Left renal pelvis (tissue), 4 donors: ENCODE results near the gene EPAS1. TPM values are rescaled to one million over a fixed set of nuclear protein-coding genes. Genes with fewer than 3 reads are reported as not detected.

Experiments used
- DNase-seq, 4 donors: peaks; one replicate each; pipeline ENCODE4 v3.0.0-alpha.2; 2013; ENCODE audit warnings: low read depth in 4 of 4, low spot score in 3 of 4
- polyA plus RNA-seq, 4 donors: library from polyadenylated mRNA; unstranded; fragments of 120-200 nt; gene quantifications; one replicate each; pipeline ENCODE4 v1.2.1, GENCODE V29; 2013; ENCODE audit not compliant: insufficient read length in 4 of 4

EPAS1 gene
- polyA plus RNA-seq, 4 donors: 23.0 to 58.5 (median 48.1) TPM

DNA sequence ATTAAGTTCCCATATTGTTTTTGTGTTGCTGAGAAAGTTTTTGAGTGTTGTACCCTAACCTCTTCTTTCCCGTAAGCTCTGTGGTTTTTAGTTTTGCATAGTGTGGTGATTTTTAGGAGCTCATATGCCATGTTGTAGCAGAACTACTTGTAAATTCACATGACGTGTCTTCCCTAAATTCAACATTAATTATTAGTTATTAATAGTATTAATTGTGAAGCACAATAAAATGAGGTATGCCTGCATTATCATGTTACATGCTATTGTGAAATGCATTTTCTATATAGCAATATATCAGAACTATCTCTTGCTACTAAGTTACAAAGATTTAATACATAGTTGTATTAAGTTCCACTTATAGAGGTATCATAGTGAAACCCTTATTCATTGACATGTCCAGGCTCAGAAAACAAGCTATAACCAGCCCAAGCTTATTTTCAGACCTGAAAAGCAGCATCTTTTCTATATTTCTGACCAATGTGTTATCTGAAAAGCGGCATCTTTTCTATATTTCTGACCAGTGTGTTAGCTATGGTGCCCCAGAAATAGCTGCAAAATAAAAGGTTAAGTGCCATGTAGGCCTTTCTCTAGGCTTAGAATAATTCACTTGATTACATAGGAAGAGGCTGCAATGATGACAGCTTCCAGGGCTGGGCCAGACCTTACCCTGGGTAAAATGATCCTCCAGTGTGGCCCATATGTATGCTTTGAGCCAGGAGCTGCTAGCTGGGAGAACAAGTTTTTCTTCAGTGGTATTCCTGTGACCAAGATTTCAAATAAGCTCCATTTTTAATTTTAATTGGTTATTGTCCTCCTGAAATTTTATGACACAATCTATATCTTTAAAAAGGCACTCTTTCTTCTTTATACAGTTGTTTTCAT lies 21.6 kb downstream of the EPAS1 start:
- no peak for DNase-seq

DNA sequence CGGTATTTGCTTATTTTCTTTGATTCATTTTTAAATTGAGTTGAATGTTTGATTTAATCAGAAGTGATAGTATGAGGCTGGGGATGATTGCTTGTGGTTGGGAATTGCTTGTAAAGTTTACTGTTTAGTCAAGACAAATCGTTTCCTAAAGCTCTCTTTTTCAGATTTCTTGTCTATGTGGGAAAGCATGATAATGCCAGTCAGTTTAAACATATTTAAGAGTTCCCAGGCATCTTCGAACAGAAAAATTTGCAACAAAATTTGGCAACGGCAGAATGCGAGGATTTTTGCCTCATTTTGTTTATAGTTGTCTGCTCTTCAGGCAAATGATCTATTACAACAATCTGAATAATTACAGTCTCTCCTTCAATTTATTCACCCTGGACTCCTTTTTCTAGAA lies 22.5 kb downstream of the EPAS1 start:
- no peak for DNase-seq

DNA sequence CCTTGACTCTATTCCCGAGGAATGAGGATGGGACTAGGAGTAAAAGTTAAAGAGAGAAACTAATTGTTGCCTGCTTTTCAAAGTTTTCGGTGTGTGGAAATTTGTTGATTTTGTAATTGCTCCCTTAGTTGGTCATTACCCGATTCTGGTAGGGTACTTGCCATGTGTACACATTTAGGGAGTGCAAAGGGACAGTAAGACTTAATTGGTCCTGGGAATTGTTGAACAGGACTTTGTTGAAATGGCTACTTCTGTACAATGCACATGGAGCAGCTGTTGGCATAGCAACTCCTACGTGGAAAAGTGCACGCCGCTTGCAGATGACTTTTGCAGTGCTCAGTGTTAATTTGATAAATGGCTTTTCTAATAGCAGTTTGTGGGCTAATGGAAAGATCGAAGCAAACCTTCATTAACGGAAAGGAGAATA lies 22.9 kb downstream of the EPAS1 start:
- no peak for DNase-seq

DNA sequence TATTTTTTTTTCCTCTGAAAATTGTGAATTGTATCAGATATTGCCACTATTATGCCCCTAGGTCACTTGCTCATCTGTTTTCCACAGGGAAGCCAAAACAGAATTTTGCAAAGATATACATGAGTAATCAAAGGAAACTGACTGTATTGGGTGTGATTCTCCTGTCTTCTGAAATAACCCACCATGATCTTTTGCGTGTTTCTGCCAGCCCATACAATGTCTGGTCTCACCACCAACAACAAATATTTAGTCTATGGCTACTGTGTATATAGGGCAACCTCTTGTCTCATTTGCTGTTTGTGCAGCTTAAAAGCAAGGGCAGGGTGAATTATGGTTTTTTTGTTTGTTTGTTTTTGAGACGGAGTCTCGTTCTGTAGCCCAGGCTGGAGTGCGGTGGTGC lies 26.5 kb downstream of the EPAS1 start:
- no peak for DNase-seq

DNA sequence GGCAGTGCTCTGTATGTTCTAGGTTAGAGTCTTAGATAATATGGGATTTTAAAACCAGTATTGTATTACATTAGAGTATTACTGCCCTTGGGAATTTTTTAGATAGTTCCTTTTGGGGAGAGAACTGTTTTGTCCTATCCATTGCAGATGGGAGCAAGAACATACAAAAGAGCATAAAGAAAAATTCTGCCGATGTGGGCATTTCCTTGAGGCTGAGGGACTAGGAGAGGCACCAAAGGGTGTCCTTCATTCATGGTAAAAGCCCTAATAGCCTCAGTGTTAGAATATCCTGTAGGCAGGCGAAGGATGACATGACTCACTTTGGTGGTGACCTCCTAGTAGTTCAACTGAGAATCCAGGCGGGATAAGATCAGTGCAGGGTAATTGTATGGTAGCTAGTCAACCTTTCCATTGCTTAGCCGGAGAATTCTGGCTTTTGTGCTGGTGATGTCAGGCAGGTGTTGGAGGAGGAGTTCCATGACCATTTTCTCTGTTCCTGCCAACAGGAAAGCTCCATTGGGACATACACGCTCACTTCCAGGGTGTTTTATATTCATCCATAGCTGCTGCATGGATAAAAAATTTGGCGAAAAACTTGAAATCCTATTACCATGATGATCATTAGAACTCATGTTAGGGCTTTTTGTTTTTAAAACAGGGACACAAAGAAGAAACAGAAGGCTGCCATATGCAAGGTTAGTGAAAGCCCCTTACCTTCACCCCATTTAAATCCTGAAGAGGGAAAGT lies 28.1 kb downstream of the EPAS1 start:
- DNase-seq: no peak

DNA sequence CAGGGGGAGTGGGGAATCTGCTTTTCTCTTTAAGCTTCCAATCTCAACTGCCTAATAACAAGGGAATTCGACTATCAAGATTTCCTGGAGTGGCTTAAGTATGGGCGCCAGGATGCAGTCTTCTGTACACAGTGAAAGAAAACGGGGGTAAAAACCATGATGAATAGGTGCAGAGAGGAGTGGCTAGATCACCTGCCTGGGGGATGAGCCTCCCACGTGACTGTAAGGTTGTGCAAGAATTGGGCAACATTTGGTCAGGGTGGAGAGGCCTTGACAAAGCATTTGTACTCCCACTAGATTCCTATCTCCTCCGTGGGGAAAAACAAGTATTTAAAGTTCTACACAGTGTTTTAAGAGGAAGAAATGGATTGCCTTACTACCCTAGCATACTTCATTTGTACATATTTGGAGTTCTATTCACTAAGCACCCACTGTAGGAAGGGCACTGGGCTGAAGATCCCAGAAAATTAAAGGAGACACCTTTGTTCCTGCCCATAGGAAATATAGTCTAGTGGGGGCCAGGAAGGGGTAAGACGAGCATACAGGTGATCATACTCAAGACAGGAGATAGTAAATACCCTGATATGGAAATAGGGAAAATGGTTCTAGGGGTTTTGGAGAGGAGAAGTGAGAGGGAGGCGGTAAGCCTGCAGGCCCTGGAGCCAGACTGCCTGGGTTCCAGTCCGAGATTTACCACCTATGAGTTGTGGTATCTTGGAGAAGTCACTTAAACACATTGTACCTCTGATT lies 29.2 kb downstream of the EPAS1 start:
- no peak for DNase-seq

DNA sequence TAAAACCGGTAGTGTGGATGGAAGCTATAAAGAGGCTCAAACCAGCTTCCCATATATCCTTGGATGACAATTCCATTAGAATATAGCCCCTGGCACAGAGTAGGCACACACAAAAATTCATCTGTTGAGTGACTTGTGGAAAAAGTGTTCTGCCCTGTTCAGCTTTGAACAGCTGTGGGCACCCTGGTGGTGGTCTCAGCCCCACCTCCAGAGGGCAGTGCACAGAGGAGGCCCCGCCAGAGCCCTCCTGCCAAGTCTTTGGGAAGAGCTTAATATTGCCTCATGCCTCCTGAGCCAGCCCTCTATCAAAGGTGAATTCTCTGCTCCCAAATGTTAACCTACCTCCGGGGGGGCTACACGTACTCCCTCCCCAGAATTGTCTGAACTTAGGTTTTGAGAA lies 30.4 kb downstream of the EPAS1 start:
- DNase-seq: no peak

DNA sequence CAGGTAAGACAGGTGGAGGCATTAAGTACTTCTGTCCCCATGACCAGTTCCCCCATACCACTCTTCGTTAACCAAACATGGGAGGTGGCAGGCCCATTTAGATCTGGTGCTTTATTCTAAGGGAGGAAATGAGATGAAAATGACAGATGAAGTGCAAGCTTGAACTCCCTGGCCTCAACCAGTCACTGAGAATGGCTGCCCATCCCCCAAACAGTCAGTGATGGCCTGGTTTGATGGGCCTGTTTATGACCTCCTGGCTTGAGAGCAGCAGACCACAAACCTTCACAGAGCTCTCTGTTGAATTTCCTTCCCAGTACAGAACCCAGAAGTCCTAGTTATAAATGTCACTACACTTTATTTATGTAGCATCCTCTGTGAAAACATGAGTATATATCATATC lies 31.1 kb downstream of the EPAS1 start:
- DNase-seq: no peak

DNA sequence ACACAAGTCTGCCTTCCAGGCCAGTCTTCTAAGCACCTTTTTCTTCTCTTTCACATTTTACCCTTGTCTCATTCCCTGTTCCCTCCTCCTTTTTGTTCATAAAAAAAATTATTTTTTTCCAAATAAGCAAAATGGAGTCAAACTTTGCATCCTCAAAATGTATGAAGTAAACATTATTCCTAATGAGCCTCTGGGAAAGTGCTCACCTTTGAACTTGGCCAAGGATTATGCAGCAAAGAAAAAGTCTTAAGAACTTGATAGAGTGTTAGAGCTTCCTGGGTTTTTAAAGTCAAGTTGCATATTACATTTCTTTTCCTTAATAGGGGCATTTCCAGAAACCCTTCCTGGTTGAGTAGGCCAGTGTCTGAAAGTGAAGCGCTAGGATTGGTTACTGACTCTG lies 31.6 kb downstream of the EPAS1 start:
- DNase-seq: no peak

DNA sequence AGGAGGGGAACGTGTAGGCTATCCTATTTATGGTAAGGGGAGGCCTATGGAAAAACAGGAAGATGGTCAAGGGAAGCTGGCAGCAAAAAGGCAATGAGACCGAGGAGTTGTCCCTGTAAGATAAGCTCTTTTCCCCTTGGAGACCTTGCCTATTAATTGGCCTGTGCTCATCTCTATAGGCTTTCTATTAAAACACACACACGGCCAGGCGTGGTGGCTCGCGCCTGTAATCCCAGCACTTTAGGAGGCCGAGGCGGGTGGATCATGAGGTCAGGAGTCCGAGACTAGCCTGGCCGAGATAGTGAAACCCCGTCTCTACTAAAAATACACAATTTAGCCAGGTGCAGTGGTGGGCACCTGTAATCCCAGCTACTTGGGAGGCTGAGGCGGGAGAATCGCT lies 32.1 kb downstream of the EPAS1 start:
- DNase-seq: no peak

DNA sequence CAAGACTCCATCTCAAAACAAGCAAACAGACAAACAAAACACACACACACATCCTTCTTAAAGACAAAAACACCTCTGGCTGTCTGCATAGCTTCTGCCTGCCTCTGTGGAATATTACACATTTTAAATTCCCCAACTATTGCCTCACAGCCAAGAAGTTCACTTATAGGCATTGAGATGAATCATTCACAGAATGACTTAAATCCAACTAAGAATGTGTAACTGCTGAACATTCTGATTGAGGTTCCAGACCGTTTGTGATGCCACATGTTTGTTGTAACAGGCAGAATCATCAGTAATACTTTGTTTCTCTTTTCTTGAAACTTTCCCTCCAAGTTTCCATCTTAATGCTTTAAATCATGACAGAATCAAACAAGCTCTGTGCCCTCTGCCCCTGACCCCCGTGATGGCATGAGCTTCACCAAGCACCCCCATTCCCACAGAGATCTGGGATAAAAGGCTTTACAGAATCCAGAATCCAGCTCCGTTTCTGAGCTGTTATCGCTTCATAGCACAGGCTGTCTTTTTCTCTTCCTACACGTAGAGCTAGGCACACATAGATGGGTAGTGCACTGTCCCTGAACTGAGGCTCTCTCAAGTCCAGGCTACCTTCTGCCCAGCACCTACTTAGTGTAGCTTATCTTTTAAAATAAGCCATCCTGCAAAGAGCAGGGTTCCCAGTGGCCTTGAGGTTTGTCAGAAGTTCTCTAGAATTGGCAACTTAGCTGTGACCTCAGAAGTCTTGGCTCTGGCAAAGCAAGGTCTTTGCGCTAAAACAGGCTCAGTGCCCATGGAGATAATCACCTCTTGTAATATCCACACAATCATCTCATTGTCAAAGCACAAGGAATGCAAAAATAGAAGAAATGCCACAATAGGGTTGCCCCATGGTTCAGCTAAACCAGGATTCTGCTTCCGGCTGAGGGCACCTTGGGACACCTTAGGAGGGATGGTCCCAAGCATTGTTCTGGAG lies 32.9 kb downstream of the EPAS1 start:
- DNase-seq: no peak

DNA sequence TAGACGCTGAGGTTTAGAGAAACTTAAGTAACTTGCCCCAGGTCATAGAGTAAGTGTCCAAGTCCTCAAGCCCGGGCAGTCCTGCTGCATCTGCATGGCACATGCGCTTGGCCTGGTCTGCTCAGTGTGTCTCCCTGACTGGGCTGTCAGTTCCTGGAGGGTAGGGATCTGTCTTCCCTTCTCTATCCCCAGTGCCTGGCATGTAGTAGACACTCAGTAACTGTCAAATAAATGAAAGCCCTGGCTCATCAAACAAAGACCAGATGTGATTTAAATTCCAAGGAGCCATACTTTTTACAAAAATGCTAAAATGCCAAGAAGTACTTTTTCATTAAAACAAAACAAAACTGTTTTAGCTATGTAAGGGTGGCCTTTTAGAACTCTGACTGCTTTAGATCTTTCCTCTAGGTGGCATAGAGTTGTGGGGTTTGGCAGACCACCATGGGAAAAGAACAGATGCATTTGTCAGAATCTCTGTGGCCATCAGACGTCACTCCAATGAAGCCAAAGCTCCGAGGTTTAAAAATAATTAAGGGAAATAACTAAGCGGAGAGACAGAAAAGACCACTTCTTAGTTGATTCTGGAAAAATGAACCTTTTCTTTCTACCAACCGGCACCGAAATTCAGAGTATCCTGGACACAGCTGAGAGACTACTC lies 34.0 kb downstream of the EPAS1 start:
- DNase-seq: no peak

DNA sequence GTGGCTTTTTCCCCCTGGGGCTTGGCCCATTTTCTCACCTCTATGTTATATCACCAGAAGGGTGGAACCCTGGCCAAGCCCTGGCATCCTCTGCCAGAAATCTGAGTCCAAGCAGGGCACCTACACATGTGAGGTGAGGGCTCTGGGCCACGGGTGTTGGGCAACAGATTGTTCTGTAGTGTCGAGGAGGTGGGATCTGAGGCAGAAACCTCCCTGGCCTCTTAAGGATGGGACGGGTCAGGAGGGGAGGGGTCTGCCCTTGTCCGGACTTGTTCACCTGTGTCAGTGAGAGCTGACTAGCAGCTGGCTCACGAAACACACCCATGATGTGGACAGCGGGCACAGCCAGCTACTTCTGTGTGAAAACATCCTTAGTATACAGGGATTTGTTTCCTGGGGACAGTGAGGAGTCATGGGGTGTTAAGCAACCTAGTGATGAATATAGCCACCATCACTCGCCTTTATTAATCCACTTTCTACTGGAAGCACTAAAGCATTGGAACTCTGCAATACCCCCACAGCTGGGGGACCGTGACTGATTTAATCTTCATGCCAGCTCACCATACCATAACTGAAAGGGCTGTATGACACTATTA lies 35.6 kb downstream of the EPAS1 start:
- DNase-seq: no peak

DNA sequence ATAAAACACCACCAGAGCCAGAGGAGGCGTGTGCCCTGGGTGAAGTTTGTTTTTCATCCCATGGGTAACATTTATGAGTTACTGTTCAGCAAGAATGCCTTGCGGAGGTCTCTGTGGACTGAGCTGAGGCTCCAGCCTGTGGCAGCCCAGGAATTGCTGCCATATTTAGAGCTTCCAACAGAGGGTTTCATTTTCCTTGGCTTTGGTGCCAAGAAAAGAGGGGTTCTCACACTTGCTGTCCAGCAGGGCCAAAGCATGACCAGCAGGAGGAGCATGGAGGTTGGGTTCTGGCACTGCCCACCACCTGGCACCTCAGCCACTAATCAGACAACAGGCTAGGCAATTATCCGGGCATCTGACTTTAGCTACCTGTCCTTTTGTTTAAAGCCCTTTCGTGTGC lies 36.7 kb downstream of the EPAS1 start:
- DNase-seq: no peak

DNA sequence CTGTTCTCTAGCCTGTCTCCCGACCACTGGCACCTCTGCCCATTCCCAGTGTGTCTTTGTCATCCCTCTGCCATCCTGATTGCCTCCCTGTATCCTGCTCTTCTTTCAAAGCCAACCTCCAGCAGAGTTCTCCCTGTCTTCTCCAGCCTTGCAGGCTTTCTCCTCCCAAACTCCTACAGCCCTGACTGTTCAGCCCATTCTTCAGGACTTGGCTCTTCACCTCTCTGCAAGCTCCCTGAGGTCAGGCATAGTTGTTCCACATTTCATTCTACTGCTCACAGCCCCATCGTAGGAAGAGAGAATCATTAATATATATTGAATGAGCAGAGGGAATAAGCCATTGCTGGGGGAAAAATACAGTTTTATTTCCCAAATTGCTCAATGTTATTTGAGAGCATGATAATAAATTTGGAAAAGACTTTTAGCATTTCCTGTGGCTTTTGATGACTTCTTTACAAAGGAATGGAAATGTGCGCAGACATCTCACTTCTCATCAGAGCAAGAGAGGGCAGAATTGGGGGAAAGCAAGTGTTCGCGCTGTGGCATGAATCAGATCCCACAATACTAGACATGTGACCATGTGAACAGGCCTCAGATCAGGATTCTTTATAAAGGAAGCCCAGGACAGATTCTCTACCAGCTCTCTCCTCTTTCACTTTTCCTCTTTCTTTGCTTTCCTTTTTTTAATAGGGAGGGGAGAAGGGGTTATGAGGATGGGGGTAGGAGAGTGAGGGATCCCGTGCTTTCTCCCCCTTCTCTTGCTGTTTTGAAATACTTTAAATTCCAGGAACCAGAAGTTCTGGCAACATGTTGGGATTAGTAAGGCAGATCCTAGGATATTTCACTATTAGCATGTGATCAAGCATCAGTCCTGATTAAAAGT lies 37.4 kb downstream of the EPAS1 start:
- no peak for DNase-seq

DNA sequence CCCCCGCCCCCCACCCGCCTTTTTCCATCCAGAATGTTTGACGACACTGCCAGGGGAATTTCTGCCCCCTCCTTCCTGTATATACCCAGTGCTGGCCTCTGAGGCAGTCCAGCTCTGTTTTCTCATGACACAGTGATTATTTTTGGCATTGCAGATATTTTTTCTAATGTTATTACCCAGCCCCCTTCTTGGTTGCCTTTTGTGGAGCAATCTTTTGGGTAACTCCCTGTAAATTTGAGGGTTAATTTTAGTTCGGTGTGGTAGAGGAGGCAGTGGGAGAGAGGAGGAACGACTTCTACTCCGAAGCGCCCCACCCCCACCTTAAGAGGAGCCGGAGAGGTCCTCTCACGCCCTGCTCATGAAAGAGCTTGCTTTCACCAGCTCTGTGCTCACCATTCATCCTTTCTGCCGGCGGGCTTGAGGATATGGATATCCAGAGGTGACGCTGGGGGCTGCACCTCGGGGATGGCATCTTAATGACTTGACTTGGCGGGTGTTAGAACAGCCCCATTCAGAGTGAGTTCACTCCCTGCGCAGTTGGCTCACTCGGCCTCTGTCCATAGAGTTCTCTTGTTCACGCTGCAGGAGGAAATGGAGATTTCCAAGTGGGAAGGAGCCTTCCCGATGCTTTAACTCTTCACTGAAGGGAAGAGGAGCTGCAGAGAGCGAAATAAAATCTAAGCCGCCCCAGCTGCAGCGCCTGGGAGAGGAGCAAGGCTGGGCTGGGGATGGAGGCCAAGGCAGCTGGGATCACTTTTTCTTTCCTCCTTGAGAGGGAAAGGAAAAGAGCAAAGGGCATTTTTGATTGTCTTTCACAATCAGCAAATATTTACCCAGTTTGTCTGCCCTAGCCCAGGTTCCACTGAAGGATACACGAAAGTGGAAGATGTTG lies 38.4 kb downstream of the EPAS1 start:
- no peak for DNase-seq

DNA sequence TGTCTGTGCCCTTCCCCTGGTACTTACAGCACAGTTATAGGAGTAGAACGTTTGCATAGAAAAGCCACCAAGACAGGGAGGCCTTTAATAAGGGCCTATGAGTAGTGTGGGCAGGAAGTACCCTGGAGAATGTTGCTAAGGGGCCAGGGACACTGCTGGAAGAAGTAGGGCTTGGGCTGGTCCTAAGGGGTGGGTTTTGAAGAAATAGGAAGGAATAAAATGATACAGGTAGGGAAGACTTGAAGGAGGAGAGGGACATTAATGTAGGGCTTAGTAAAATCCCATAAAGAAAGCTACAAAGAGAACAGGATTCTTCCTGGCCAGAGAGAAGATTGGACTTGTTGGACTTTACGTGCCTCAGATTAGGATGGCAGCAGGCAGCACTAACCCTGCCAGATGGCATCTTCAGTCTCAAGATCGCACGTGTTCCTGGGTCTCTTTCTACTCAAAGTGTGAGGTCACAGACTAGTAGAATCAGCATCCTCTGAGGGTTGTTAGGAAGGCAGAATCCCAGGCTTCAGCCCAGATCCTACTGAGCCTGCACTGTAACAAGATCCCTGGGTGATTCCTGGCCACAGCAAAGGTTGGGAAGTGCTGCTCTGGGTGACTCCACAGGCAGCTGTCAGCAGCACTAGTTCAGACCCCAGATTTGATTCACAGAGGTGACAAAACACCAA lies 39.2 kb downstream of the EPAS1 start:
- DNase-seq: no peak
